ENCODE results near the gene FJX1.
A peak's percentile ranks its signal among the peaks of the same experiment; 100 is the strongest.

The FJX1 gene, protein sequence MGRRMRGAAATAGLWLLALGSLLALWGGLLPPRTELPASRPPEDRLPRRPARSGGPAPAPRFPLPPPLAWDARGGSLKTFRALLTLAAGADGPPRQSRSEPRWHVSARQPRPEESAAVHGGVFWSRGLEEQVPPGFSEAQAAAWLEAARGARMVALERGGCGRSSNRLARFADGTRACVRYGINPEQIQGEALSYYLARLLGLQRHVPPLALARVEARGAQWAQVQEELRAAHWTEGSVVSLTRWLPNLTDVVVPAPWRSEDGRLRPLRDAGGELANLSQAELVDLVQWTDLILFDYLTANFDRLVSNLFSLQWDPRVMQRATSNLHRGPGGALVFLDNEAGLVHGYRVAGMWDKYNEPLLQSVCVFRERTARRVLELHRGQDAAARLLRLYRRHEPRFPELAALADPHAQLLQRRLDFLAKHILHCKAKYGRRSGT

GRCh38 chr11:35617687-35618496, at the start of gene FJX1:
FJX1 (plus strand) TSS chr11:35618460; CDS start chr11:35618637, 177 bp downstream.
- DNase-seq = peak; percentile 28

- no peak for DNase-seq
Measured at GRCh38 chr11:35571696-35572095, 46.6 kb upstream of the FJX1 start.

- DNase-seq = no peak
Measured at GRCh38 chr11:35579557-35580396, 38.5 kb upstream of the FJX1 start.

DNA sequence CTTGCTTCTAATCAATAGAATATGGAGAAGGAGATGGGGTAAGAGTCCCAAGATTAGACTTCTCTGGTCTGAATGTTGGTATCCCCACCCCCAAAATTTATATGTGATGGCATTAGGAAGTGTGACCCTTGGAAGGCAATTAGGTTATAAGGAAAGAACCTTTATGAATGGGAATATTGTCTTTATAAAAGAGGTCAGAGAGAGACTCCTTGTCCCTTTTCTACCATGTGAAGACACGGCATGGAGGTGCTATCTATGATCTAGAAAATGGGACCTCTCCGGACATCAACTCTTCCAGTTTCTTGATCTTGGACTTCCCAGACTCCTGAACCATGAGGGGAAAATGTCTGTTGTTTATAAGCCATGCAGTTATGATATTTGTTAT, 37.9 kb upstream of the FJX1 start:
- DNase-seq = no peak

DNA sequence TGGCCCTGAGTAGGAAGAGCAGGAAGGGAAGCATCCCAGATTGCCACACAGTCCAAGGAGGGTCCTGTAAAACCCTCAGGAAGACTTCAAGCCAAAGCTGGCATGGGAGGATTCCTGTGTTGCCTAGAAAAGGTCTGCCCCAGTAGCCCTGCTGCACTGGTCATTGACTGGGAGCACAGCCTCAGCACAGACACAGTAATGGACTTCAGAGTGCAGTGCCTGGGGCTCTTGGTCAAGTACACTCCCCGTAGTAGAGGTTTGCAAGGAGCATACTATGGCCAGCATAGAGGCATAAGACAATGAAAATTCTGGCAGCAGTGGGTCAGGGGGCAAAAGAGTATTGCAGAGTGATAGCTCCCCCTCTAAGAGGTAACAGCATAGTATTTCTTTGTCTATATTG, 36.2 kb upstream of the FJX1 start:
- DNase-seq = no peak

GRCh38 chr11:35583126-35583525, 35.1 kb upstream of the FJX1 start:
- no peak for DNase-seq

- no peak for DNase-seq
Measured at GRCh38 chr11:35583843-35584242, 34.4 kb upstream of the FJX1 start.

GRCh38 chr11:35584321-35584720, 33.9 kb upstream of the FJX1 start:
- no peak for DNase-seq

- DNase-seq = no peak
Measured at GRCh38 chr11:35585416-35585815, 32.8 kb upstream of the FJX1 start.

DNA sequence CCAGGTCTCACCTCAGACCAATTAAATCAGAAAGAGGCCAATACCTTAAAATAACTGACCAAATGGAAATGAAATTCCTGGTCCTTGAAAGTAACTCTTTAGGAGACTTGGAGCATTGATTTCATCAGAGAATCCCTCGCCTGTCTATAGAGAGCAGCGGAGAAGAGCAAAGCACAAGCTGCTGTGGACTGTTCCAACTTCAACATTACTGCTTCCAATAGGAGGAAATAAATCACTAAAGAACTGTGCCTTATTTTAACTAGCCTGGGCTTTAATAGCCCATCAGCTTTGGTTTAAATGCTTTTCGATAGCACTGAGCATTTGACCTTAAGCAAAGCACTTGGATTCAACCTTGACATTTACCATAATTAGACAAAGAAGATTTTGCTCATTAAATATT, 32.0 kb upstream of the FJX1 start:
- DNase-seq = no peak

DNA sequence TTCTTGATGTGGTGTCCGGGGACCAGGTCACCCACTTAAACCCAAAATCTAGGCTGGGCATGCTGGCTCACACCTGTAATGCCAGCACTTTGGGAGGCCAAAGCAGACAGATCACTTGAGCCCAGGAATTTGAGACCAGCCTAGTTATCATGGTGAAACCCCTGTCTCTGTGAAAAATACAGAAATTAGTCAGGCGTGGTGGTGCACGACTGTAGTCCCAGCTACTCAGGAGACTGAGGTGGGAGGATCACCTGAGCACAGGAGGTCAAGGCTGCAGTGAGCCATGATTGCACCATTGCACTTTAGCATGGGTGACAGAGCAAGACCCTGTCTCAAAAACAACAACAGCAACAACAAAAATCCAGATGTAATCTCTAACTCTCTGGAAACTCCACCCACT, 30.3 kb upstream of the FJX1 start:
- no peak for DNase-seq

- DNase-seq = no peak
Measured at GRCh38 chr11:35588627-35589026, 29.6 kb upstream of the FJX1 start.

DNA sequence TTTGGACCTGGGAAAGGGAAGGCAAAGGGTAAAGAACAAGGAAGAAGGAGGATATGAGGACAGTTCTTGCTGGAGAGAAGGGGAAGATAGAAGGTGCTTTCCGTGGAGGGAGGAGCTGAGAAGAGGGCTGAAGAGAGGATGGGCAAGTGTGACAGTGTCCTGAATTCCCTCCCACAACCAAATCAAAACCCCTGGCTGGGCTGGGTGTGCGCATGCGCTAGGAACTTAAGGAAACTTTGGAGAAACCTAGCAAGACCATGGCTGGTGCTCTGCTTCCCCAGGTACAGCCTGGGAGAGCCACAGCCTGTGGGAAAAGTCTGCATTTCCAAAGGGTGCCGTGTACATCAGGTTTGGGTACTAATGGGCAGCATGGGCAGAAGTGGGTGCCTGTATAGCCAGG, 29.0 kb upstream of the FJX1 start:
- no peak for DNase-seq

- no peak for DNase-seq
Measured at GRCh38 chr11:35590412-35590811, 27.8 kb upstream of the FJX1 start.

- DNase-seq = no peak
Measured at GRCh38 chr11:35593143-35593542, 25.1 kb upstream of the FJX1 start.

DNA sequence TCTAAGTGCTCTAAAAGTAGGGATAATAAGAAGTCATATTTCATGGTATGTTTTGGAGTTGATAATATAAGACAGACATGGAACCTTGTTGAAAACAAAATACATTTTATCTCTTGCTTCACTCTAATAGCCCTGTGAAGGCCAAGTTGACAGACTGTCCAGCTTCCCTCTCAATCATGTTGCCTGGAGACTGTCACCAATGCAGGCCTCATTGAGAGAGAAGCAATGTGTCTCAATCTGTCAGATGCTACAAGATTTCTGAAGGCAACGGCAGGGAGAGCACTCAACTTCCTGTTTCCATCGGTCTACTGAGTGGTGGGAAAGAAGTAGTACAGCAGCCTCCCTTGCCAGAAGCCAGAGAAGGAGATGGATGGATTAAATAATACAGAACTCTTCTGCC, 23.6 kb upstream of the FJX1 start:
- no peak for DNase-seq

GRCh38 chr11:35598254-35599125, 19.8 kb upstream of the FJX1 start:
- peak; percentile 24 for DNase-seq

GRCh38 chr11:35600331-35600838, 17.9 kb upstream of the FJX1 start:
- no peak for DNase-seq

DNA sequence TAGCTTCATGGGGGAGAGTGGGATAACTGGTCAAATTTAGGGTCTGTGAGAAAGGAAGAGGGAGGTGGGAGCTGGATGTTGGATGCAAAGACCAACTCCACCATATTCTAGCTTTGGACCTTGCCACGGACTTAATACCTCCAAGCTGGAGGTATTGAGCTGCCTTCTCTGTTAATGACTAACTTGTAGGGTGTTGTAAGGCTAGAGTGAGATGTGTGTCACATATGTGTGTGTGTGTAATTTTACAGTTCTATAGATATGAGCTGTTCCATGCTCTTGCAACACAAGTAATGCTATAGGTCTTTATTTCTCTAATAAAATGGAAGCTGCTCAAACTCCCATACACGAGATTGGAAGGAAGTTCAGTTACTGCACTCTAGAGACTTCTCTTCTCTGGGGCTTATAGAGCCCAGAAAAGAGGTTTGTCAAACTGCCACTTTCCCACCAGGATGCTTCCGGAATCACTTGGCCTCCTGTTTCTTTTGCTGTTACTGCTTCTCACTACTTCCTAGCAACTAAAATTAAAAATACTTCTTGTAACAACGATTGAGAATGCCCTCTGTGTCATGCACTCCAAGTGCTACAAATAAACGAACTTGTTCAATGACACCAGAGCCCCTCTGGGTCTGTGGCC, 16.0 kb upstream of the FJX1 start:
- no peak for DNase-seq

- DNase-seq = no peak
Measured at GRCh38 chr11:35602979-35603378, 15.3 kb upstream of the FJX1 start.

GRCh38 chr11:35605706-35606105, 12.6 kb upstream of the FJX1 start:
- no peak for DNase-seq

DNA sequence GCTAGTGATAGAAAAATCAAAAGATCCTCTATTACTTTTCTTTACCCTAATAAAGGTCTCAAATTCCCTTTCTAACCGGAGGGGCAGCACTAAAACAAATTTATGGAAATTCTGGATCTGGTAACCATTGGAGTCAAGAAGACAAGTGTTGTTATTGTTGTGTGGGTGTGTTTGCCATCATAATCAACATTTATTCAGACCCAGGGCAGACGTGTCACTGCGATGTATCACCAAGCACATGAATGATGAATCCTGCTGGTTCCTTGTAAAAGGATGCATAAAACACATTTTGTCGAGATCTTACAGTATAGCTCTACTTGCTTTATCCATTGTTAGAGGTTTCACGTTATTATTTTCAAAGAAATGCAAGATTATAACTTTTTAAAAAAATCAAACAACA, 12.1 kb upstream of the FJX1 start:
- no peak for DNase-seq
